Pulmonary artery endothelial cell (primary cell): ENCODE data around the gene C11orf21. TPM values are rescaled to one million over a fixed set of nuclear protein-coding genes. Genes with fewer than 3 reads are reported as not detected.
"Not testable (repeated sequence)": the region's sequence is repeated elsewhere in the genome, so short reads cannot be mapped to it uniquely, and the experiment has no call there.

ENCODE experiments used
- DNase-seq: peaks from one replicate; pipeline ENCODE4 v3.0.0-alpha.2; 2011; ENCODE audit warnings: low read depth, low spot score
- total RNA-seq: library from RNA; depleted of rRNA; stranded (reverse); fragments of >200 nt; gene quantifications from 2 replicates; pipeline ENCODE4 v1.2.3, GENCODE V29; 2014

The C11orf21 gene
- total RNA-seq, result not detected in 2 replicates

DNA sequence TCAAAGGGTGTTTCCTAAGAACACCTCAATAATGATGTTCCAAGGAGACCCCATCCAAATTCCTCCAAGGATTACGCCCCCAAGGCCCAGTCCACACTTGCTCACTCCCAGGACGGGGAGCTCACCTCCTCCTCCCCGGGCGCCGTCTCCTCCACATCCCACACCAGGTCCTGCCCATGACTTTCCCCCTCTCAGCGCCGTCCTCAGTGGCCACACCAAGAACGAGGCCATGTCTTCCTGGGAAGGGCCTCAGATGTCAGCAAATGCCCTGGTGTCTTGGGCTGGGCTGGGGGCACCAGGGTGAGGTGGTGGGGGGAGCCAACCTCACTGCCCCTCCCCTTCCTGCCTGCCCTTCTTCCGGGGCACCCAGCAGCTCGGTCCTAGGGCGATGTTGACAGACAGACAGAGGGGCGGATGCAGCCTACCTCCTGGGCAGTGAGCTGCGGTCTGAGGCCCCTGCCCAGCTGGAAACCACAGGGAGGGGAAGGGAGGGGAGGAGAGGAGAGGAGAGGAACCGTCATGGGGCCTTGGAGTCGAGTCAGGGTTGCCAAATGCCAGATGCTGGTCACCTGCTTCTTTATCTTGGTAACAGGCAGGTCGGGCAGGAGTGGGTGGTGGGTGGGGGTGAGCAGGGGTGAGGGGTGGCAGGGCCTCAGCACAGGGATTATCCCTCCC lies at the start of gene C11orf21, which contains the start of gene TSPAN32:
Gene C11orf21 (minus strand): TSS at position 288 of the 675 bp plus-strand sequence. CDS start 110 bp downstream, at position 178.
Gene TSPAN32 (plus strand): TSS at position 383 of the 675 bp plus-strand sequence. CDS start 137 bp downstream, at position 520.
- DNase-seq, result no peak

DNA sequence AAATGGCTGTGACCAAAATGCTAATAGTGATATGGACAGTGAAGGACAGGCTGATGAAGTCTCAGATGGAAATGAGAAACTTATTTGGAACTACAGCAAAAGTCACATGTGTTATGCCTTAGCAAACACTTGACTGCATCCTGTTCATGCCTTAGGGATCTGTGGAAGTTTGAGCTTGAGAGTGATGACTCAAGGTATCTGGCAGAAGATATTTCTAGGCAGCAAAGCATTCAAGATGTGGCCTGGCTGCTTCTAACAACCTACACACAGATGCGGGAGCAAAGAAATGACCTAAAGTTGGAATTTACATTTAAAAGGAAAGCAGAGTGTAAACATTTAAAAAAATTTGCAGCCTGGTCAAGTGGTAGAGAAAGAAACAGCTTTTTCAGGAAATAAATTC lies 47.3 kb upstream of the C11orf21 start:
- no peak for DNase-seq

DNA sequence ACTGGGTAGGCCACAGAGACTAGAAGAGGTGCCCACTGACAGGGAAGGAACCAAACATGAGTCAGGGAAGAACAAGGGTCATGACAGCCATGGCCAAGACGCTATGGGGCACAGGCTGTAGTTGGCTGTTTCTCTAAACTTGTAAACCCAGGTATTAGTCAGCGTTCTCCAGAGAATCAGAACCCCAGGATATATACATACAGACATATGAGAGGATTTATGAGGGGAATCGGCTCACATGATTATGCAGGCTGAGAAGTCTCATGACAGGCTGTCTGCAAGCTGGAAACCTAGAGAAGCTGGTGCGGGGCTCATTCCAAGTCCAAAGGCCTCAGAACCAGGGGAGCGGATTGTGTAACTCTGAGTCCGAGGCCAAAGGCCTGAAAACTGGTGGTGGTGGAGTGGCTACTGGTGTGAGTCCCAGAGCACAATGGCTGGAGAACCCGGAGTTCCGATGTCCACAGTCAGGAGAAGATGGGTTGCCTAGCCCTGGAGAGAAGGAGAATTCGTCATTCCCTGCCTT lies 45.7 kb upstream of the C11orf21 start:
- no peak for DNase-seq

DNA sequence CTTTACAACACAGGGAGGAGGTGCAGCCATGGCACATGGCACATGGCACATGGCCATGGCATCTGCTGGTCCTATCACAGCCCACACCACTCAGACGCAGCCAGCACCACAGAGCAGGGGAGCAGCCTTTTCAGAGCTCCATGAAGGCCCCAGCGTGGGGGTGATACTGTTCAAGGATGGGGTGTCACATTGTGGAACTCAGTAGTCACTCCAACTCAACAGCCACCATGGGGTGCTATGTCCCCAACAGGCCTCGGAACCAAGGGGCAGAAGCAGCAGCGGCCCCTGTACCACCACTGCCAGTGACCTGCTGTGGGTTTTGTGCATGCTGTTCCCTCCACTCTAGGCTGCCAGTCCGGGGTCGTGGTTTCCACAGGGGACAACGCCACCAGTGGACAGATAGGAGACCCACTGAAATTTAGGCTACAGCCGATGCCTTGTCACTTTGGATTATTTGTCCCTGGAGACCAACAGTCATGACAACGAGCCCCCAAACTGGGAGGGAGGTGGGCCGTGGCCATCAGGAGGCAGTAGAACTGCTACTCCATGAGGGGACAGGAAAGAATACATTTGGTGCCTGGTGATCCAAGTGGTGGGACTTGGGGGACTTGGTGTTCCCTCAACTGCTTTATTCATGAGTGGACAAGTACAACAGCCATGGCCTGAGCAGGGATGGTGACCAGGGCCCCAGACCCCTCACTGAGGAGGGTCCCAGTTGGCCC lies 45.0 kb upstream of the C11orf21 start:
- DNase-seq, result no peak

DNA sequence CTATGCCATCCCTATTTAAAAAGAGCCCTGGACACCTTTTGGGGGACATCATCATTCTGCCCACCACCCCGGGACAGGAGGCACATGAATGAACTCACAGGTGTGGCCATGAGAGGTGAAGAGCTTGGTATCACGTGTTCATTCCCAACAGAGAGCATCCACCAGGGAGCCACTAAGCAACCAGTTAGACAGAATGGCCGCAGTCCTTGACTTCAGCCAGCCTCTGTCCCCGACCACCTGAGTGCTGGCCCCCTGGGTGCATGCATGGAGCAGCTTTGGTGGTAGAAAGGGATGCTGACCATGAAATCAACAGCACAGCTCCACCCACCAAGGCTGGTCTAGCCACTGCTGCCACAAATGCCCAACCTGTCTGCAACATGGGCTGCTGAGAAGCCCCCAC lies 44.3 kb upstream of the C11orf21 start:
- no peak for DNase-seq

DNA sequence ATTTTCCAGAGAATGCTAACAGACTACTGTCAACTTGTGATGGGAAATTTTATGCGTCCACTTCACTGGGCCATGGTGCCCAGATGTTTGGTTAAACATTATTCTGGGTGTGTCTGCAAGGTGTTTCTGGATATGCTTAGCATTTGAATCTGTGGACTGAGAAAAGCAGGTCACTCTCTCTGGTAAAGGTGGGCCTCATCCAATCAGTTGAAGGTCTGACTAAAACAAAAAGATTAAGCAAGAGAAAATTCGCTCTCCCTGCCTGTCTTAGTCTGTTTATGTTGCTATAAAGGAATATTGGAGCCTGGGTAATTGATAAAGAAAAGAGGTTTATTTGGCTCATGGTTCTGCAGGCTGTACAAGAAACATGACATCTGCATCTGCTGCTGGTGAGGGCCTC lies 43.3 kb upstream of the C11orf21 start:
- no peak for DNase-seq

DNA sequence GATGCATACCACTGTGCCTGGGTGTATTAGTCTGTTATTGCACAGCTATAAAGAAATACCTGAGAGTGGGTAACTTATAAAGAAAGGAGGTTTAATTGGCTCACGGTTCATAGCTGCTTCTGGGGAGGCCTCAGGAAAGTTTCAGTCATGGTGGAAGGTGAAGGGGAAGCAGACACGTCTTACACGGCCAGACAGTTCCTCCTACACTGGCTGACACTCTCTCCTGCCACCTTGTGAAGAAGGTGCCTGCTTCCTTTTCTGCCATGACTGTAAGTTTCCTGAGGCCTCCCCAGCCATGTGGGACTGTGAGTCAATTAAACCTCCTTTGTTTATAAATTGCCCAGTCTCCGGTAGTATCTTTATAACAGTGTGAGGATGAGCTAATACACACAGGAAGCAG lies 41.8 kb upstream of the C11orf21 start:
- DNase-seq, result no peak

DNA sequence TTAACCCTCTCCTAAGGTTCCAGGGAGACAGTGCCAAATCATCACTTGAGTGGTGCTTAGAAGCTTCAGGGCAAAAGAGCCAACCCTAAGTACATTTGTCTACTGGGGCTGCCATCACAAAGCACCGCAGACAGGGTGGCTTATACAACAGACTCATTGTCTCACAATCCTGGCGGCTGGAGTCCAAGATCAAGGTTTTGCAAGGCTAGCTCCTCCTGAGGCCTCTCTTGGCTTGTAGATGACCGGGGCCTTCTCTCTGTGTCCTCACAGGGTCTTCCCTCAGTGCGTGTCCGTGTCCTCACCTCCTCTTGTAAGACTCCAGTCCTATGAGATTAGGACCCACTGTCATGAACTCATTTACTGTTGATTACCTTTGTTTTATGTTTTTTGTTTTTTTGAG lies 41.3 kb upstream of the C11orf21 start:
- DNase-seq, result no peak

DNA sequence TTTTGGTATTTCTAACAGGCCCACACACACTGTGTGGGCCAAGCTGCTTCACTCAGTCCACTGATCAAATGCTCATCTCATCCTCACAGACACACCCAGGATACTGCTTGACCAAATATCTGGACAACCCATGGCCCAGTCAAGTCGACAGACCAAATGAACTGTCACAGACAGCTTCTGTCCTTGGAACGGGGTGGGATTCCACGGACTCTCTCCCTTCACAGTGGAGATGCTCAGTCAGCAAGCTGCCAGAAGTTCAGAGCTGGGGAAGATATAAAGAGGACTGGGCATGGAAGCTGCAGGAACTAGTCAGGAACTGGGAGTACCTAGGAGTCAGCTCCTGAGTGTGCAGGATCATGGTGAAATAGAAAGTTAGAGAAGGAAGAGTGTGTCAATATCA lies 40.8 kb upstream of the C11orf21 start:
- DNase-seq, result no peak

DNA sequence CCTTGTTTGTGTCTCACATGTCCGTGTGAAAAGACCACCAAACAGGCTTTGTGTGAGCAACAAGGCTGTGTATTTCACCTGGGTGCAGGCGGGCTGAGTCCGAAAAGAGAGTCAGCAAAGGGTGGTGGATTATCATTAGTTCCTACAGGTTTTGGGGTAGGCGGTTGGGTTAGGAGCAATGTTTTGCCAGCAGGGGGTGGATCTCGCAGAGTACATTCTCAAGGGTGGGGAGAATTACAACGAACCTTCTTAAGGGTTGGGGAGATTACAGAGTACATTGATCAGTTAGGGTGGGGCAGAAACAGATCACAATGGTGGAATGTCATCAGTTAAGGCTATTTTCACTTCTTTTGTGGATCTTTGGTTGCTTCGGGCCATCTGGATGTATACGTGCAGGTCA lies 37.0 kb upstream of the C11orf21 start:
- DNase-seq, result not testable (repeated sequence)

DNA sequence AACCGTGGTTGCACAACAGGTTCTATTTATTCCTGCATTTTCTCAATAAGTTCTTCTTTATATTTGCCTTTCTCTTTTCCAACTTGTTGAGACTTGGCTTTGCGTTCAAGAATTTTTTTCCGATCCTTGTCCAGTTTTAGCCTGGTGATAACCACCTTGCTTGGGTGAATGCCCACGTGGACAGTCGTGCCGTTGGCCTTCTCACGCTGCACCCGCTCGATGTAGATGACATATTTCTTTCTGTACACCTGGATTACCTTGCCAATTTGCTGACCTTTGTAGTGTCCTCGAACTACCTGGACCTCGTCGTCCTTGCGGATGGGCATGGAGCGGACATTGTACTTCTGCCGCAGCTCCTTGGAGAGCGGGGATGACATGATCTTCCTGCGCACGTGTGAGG lies 33.6 kb upstream of the C11orf21 start:
- not testable (repeated sequence) for DNase-seq

DNA sequence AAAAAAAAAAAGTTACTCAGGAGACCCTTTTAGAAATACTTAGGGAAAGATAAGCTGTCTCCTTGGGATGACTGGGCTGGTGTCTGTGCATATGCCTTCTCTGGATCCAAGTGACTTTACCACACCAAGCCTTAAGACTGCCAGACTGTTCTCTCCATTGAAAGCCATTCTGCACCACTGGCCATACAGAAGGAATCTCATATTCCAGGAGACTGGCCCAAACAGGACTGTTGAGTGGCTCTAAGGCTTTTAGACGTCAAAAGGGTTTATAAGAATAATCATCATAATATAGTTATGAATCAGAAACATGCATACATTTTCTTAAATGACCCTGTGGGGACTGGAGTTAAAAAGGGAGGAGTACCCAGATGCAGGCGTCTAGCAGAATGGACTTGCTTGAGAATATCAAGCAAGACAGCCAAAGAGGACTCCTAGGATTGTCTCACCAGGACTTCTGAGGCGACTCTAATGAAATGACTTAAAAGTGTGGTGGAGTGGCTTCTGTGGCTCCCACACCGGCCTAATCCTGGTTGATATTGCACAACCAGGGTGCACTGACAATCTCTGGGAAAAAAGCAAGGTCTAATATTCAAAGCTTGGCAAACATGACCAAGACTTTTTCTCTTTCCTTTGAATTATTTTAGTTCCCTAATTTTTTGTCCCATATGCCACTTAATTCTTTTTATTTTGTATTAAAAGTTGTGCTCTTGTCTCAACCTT lies 31.9 kb upstream of the C11orf21 start:
- not testable (repeated sequence) for DNase-seq

DNA sequence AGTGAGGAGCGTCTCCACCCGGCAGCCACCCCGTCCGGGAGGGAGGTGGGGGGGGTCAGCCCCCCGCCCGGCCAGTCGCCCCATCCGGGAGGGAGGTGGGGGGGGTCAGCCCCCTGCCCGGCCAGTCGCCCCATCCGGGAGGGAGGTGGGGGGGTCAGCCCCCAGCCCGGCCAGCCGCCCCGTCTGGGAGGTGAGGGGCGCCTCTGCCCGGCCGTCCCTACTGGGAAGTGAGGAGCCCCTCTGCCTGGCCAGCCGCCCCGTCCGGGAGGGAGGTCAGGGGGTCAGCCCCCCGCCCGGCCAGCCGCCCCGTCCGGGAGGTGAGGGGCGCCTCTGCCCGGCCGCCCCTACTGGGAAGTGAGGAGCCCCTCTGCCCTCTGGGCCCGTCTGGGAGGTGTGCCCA lies 30.9 kb upstream of the C11orf21 start:
- not testable (repeated sequence) for DNase-seq

DNA sequence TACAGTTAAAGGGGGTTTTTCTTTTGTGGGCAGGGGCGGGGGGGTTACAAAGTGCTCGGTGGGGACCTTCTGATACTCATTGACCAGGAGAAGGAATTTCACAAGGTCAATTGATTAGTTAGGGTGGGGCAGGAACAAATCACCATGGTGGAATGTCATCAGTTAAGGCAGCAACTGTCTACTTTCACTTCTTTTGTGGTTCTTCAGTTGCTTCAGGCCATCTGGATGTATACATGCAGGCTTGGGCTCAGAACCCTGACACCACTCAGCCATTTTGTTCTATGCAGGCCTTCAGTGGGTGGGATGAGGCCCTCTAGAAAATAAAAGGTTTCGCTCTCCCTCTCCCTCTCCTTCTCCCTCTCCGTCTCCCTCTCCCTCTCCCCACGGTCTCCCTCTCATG lies 29.7 kb upstream of the C11orf21 start:
- no peak for DNase-seq

DNA sequence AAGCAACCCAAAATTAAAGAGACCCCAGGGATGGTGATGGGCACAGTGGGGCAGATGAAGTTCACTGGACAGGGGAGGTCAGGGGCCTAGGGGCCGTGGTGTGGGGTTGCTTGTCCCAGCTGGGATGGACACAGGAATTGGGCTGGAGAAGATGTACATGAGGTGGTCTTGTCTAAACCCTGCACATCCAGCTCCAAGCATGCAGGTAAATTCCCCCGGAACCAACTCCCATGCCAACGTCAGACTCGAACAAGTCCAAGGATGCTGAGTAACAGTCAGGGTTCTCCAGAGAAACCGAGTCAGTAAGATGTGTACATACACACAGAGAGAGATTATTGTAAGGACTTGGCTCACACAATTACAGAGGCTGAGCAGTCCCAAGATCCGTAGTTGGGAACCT lies 29.0 kb upstream of the C11orf21 start:
- DNase-seq, result no peak

DNA sequence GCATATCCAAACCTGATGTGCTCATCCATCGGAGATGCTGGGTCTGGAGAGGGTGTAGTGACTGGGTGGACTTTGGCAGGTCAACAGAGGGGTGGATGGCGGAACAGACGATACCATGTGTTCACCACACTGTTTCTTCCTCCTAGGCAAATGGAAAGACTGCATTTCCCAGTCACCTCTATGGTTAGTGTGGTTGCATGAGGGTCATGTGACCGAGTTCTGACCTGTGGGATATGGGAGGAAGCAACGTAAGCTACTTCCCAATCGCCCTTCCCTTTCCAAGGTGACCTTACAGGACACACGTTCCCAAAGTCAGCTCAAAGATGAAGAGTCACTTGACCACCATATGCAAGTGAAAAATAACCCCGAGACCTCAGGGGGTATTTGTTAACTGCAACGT lies 27.8 kb upstream of the C11orf21 start:
- no peak for DNase-seq

DNA sequence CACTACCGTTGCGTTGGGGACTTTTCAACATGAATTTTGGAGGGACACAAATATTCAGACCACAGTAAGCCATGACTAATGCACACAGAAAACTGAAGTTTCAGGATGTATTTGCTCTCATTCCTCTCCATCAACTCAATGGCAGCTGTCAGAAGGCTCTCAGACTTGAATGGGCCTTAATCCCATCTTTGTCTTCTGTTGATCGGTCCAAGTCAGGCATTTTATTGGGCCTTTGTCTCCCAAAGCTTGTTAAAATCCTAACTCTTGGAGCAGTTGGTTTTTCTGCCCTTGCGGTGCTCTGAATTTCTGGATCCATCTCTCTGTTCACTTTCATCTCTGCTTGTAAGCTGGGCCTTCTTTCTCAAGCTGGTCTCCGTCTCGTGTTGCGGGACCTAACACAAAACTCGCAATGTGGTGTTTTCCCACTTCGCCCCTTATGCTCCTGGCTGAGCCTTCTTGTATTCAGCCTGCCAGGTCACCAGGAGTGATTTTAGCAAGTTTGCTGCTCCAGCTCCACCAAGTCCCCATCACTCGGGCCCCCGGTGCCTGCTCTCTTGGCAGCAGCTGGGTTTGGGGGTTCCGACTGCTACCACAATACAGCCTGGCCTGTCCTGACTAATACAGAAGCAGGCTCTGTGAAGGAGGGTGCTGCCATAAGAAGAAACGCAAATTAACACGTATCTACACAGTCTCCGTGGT lies 27.1 kb upstream of the C11orf21 start:
- no peak for DNase-seq

DNA sequence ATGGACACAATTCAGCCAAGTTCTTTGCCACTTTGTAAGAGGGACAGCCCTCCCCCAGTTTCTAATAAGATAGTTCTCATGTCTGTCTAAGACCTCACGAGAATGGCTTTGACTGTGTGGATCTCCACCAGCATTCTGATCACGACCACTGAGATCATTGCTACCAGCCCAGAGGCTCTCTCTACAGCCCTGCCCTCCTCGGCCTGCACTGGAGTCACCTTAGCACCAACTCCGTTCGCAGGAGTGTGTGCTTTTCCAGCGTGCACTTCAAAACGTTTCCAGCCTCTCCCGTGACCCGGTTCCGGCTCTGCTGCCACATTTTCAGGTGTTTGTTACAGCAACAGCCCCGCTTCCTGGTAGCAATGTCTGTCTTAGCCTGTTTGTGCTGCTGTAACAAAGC lies 26.3 kb upstream of the C11orf21 start:
- no peak for DNase-seq

DNA sequence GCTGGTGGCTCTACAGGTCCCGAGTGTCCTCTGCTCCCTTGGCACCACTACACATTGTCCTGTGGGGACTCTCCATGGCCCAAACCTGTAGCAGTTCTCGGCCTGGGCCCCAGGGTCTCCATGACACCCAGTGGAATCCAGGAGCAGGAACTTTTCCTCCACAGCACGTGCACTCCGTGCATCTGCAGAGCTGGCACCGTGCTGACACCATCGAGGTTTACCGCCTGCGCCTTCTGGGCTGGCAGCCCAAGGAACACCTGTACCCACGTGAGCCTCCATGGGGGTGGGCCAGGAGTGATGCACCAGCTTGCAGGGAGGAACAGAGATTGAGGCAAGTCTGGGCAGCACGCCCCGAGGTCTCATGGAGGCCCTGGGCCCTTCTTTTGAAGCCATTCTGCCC lies 25.3 kb upstream of the C11orf21 start:
- no peak for DNase-seq

DNA sequence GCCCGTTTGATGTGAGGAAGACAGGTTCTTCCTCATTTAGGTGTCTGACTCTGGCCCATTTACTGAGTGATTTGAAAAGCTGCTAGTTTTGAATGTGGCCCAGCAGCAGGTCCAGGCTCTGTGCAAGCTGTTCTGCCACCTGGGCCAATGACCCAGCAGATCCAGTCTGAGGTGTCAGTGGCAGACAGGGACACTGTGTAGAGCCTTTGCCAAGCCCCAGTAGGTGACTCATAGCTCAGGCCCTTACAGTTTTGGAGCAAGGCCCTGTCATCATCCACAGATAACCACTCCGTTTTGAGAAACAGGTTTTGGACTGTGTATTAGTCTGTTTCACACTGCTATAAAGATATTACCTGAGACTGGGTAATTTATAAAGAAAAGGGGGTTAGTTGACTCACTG lies 24.0 kb upstream of the C11orf21 start:
- no peak for DNase-seq

DNA sequence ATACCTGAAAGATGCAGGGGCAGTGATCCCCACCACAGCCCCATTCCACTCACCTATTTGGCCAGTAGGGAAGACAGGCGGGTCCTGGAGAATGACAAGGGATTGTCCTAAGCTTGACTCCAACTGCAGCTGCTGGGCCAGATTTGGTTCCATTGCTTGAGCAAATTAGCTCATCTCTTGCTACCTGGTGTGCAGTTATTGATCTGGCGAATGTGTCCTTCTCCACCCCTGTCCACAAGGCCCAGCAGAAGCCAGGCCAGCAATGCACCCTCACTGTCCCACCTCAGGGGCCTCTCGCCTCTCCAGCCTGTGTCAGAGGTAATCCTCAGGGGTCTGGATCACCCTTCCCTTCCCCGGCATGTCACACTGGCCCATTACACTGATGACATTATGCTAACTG lies 23.4 kb upstream of the C11orf21 start:
- no peak for DNase-seq

DNA sequence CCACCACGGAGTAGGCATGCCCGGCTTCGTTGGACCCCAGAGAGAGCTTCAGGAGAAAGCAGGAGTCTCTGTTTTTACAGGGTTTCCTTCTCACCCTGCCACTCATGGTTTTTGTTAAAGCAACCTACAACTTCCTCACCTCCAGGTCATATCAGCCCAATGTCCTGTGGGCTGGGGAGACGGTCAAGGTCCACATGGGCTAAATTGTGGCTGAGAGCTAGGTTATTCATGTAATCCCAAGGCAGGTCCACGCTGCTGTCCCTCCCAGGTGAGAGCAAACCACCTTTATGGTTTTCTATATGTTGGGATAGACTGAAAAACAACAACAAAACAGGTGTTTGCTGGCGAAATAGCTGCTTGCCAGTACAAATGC lies 19.6 kb upstream of the C11orf21 start:
- DNase-seq, result no peak
